ENCODE data around the gene PPHLN1.

The PPHLN1 gene

GRCh38 chr12:42450248-42450647, 124.3 kb downstream of the PPHLN1 start:
- H3K27ac Mint-ChIP-seq: peak overlapping the region; percentile 44
- DNase-seq: no peak
- no peaks in the 10 kb centered on the region for H3K27me3 Mint-ChIP-seq
- H3K4me1 Mint-ChIP-seq: peaks cover 46 to 91% of the 10 kb centered on the region in 2 donors
- H3K36me3 Mint-ChIP-seq: peaks cover 43 to 53% of the 10 kb centered on the region in 2 donors
- peak; percentile 50 to 60 for ATAC-seq (replicated peaks)
- H3K9me3 Mint-ChIP-seq: peaks cover 0 to 3% of the 10 kb centered on the region in 2 donors
- peak overlapping the region in 1 of 2 donors; percentile 30 for H3K4me3 Mint-ChIP-seq

GRCh38 chr12:42458575-42458974, 132.6 kb downstream of the PPHLN1 start:
- H3K27me3 Mint-ChIP-seq: no peaks in the 10 kb centered on the region
- no peak overlapping the region for H3K27ac Mint-ChIP-seq

GRCh38 chr12:42459336-42459847, 133.4 kb downstream of the PPHLN1 start:
- Mint-ChIP-seq H3K36me3 (peaks cover 28 to 40% of the 10 kb centered on the region in 2 donors), H3K27me3 (no peaks in the 10 kb centered on the region), H3K4me3 (no peak overlapping the region), H3K27ac (no peak overlapping the region), H3K4me1 (peaks cover 11 to 38% of the 10 kb centered on the region in 2 donors), H3K9me3 (peaks cover 0 to 1% of the 10 kb centered on the region in 2 donors)
- DNase-seq: no peak
- no peak for ATAC-seq (replicated peaks)

More at GRCh38 chr12:42458575-42458974, 132.6 kb downstream of the PPHLN1 start:
- Mint-ChIP-seq H3K4me1 (peaks cover 14 to 46% of the 10 kb centered on the region in 2 donors), H3K9me3 (peaks cover 0 to 1% of the 10 kb centered on the region in 2 donors), H3K36me3 (peaks cover 23 to 32% of the 10 kb centered on the region in 2 donors), H3K4me3 (no peak overlapping the region)
- DNase-seq: no peak
- ATAC-seq (replicated peaks): no peak

- ATAC-seq (replicated peaks) (no peak), DNase-seq (no peak)
- H3K27me3 Mint-ChIP-seq: no peaks in the 10 kb centered on the region
- H3K9me3 Mint-ChIP-seq: peaks cover 0 to 1% of the 10 kb centered on the region in 2 donors
- H3K4me3 Mint-ChIP-seq: no peak overlapping the region
- peaks cover 40 to 44% of the 10 kb centered on the region in 2 donors for H3K36me3 Mint-ChIP-seq
- peaks cover 10 to 32% of the 10 kb centered on the region in 2 donors for H3K4me1 Mint-ChIP-seq
- no peak overlapping the region for H3K27ac Mint-ChIP-seq
These were observed 136.5 kb downstream of the PPHLN1 start for GRCh38 chr12:42462486-42462885.

GRCh38 chr12:42463671-42464070, 137.7 kb downstream of the PPHLN1 start:
- H3K27ac Mint-ChIP-seq: no peak overlapping the region
- no peak for ATAC-seq (replicated peaks)
- no peaks in the 10 kb centered on the region for H3K27me3 Mint-ChIP-seq
- H3K36me3 Mint-ChIP-seq: peaks cover 37 to 38% of the 10 kb centered on the region in 2 donors
- no peak for DNase-seq
- peaks cover 0 to 1% of the 10 kb centered on the region in 2 donors for H3K9me3 Mint-ChIP-seq
- H3K4me1 Mint-ChIP-seq: peaks cover 7 to 31% of the 10 kb centered on the region in 2 donors
- no peak overlapping the region for H3K4me3 Mint-ChIP-seq

- ATAC-seq (replicated peaks) (peak; percentile 72), DNase-seq (peak; percentile 44)
- Mint-ChIP-seq H3K4me1 (peaks cover 37 to 63% of the 10 kb centered on the region in 2 donors), H3K9me3 (no peaks in the 10 kb centered on the region), H3K36me3 (peaks cover 16 to 17% of the 10 kb centered on the region in 2 donors), H3K4me3 (peak overlapping the region; percentile 82 to 90), H3K27ac (peak overlapping the region; percentile 96), H3K27me3 (no peaks in the 10 kb centered on the region)
These were observed 142.4 kb downstream of the PPHLN1 start for GRCh38 chr12:42468341-42468821.

- Mint-ChIP-seq H3K4me3 (peak overlapping the region; percentile 82 to 90), H3K4me1 (peaks cover 40 to 68% of the 10 kb centered on the region in 2 donors)
These were observed 143.0 kb downstream of the PPHLN1 start for GRCh38 chr12:42468921-42469320.

GRCh38 chr12:42469355-42470175, 143.6 kb downstream of the PPHLN1 start:
- peak overlapping the region; percentile 96 for H3K27ac Mint-ChIP-seq
- H3K4me1 Mint-ChIP-seq: peaks cover 43 to 75% of the 10 kb centered on the region in 2 donors
- peak; percentile 66 for DNase-seq
- no peaks in the 10 kb centered on the region for H3K9me3 Mint-ChIP-seq
- H3K36me3 Mint-ChIP-seq: peaks cover 6 to 10% of the 10 kb centered on the region in 2 donors
- peak overlapping the region; percentile 82 to 90 for H3K4me3 Mint-ChIP-seq
- ATAC-seq (replicated peaks): peak; percentile 93
- no peaks in the 10 kb centered on the region for H3K27me3 Mint-ChIP-seq

More at GRCh38 chr12:42468921-42469320, 143.0 kb downstream of the PPHLN1 start:
- Mint-ChIP-seq H3K27ac (peak overlapping the region; percentile 96), H3K9me3 (no peaks in the 10 kb centered on the region), H3K27me3 (no peaks in the 10 kb centered on the region), H3K36me3 (peaks cover 13 to 15% of the 10 kb centered on the region in 2 donors)
- peak; percentile 2 to 12 for ATAC-seq (replicated peaks)
- DNase-seq: no peak

- ATAC-seq (replicated peaks): no peak
- Mint-ChIP-seq H3K27ac (peak overlapping the region; percentile 89), H3K9me3 (no peaks in the 10 kb centered on the region), H3K4me1 (peaks cover 48 to 79% of the 10 kb centered on the region in 2 donors), H3K36me3 (no peaks in the 10 kb centered on the region), H3K27me3 (no peaks in the 10 kb centered on the region), H3K4me3 (peak overlapping the region; percentile 32 to 55)
- no peak for DNase-seq
These were observed 146.4 kb downstream of the PPHLN1 start for GRCh38 chr12:42472376-42472775.

GRCh38 chr12:42473130-42473529, 147.2 kb downstream of the PPHLN1 start:
- Mint-ChIP-seq H3K27ac (peak overlapping the region; percentile 73), H3K27me3 (no peaks in the 10 kb centered on the region), H3K4me3 (peak overlapping the region in 1 of 2 donors; percentile 22), H3K9me3 (no peaks in the 10 kb centered on the region), H3K36me3 (no peaks in the 10 kb centered on the region), H3K4me1 (peaks cover 48 to 79% of the 10 kb centered on the region in 2 donors)
- DNase-seq (no peak), ATAC-seq (replicated peaks) (no peak)

GRCh38 chr12:42473561-42473960, 147.6 kb downstream of the PPHLN1 start:
- no peaks in the 10 kb centered on the region for H3K9me3 Mint-ChIP-seq
- no peaks in the 10 kb centered on the region for H3K27me3 Mint-ChIP-seq
- DNase-seq (no peak), ATAC-seq (replicated peaks) (no peak)
- no peak overlapping the region for H3K4me3 Mint-ChIP-seq
- H3K36me3 Mint-ChIP-seq: no peaks in the 10 kb centered on the region
- peak overlapping the region; percentile 47 for H3K27ac Mint-ChIP-seq
- peaks cover 52 to 79% of the 10 kb centered on the region in 2 donors for H3K4me1 Mint-ChIP-seq

- ATAC-seq (replicated peaks) (peak; percentile 30), DNase-seq (no peak)
- Mint-ChIP-seq H3K36me3 (no peaks in the 10 kb centered on the region), H3K27me3 (no peaks in the 10 kb centered on the region), H3K27ac (peak overlapping the region; percentile 62), H3K4me3 (peak overlapping the region in 1 of 2 donors; percentile 48), H3K4me1 (peaks cover 55 to 79% of the 10 kb centered on the region in 2 donors), H3K9me3 (no peaks in the 10 kb centered on the region)
These were observed 148.4 kb downstream of the PPHLN1 start for GRCh38 chr12:42474391-42474790.

- Mint-ChIP-seq H3K27me3 (no peaks in the 10 kb centered on the region), H3K4me1 (peaks cover 53 to 79% of the 10 kb centered on the region in 2 donors), H3K9me3 (no peaks in the 10 kb centered on the region), H3K4me3 (peak overlapping the region; percentile 69 to 73), H3K27ac (peak overlapping the region; percentile 91), H3K36me3 (no peaks in the 10 kb centered on the region)
- DNase-seq: no peak
- ATAC-seq (replicated peaks): peak; percentile 47 to 54
These were observed 149.1 kb downstream of the PPHLN1 start for GRCh38 chr12:42475106-42475505.

GRCh38 chr12:42477941-42478340, 152.0 kb downstream of the PPHLN1 start:
- Mint-ChIP-seq H3K36me3 (no peaks in the 10 kb centered on the region), H3K4me3 (no peak overlapping the region), H3K27me3 (no peaks in the 10 kb centered on the region), H3K4me1 (peaks cover 41 to 76% of the 10 kb centered on the region in 2 donors), H3K9me3 (no peaks in the 10 kb centered on the region), H3K27ac (no peak overlapping the region)
- ATAC-seq (replicated peaks) (no peak), DNase-seq (no peak)
